Measurements from ENCODE around the gene ERICH4. TPM values are rescaled to one million over a fixed set of nuclear protein-coding genes. Genes with fewer than 3 reads are reported as not detected.
A peak's percentile ranks its signal among the peaks of the same experiment; 100 is the strongest.

Gene ERICH4
- 10 to 100 TPM; 17.3 to 49.0 (median 22.3) TPM for total RNA-seq

GRCh38 chr19:41442473-41443355 is at the start of gene ERICH4:
Gene ERICH4, plus strand, starts transcription at chr19:41443156. Its CDS starts 14 bp downstream, at chr19:41443170.
- peak in 2 of 3 donors; percentile 75 to 79 for DNase-seq
- Histone ChIP-seq H3K27me3 (no peaks in the 10 kb centered on the region), H3K36me3 (peaks cover 0 to 4% (median 0%) of the 10 kb centered on the region in 3 donors), H3K4me3 (peak within 1 kb of the TSS in 3 of 4 donors; percentile 1 to 50 (median 44)), H3K9me3 (no peaks in the 10 kb centered on the region), H3K27ac (peak within 1 kb of the TSS in 3 of 4 donors; percentile 55 to 79 (median 77)), H3K4me1 (peaks cover 0 to 20% (median 3%) of the 10 kb centered on the region in 4 donors)
- TF ChIP-seq POLR2A (IDR thresholded peaks at IDR 0.05) = peak; percentile 78 to 88
- no peak for TF ChIP-seq CTCF (IDR thresholded peaks at IDR 0.05)

GRCh38 chr19:41395355-41395754 is 47.6 kb upstream of the ERICH4 start:
- H3K4me1 ChIP-seq = peaks cover 0 to 19% (median 4%) of the 10 kb centered on the region in 4 donors
- H3K9me3 ChIP-seq = no peaks in the 10 kb centered on the region
- peaks cover 0 to 13% (median 0%) of the 10 kb centered on the region in 3 donors for H3K36me3 ChIP-seq
- TF ChIP-seq POLR2A (IDR thresholded peaks at IDR 0.05) (no peak), CTCF (IDR thresholded peaks at IDR 0.05) (no peak)
- no peaks in the 10 kb centered on the region for H3K27me3 ChIP-seq
- H3K27ac ChIP-seq = no peak overlapping the region
- DNase-seq = no peak
- no peak overlapping the region for H3K4me3 ChIP-seq

- TF ChIP-seq POLR2A (IDR thresholded peaks at IDR 0.05) = peak; percentile 29 to 62
- peak in 3 of 6 experiments; percentile 2 to 24 (median 17) for TF ChIP-seq CTCF (IDR thresholded peaks at IDR 0.05)
- DNase-seq = peak; percentile 98 to 100 (median 99)
- H3K4me3 ChIP-seq = peak within 1 kb of the TSS; percentile 89 to 99 (median 92)
- H3K9me3 ChIP-seq = no peaks in the 10 kb centered on the region
- no peaks in the 10 kb centered on the region for H3K27me3 ChIP-seq
- H3K36me3 ChIP-seq = peaks cover 0 to 5% (median 0%) of the 10 kb centered on the region in 3 donors
- peaks cover 0 to 19% (median 4%) of the 10 kb centered on the region in 4 donors for H3K4me1 ChIP-seq
- peak within 1 kb of the TSS; percentile 85 to 97 (median 86) for H3K27ac ChIP-seq
Measured at GRCh38 chr19:41397086-41398049, 45.6 kb upstream of the ERICH4 start, which contains the start of the genes BCKDHA and EXOSC5. Gene BCKDHA, plus strand, starts transcription at chr19:41397818. Its CDS starts 10 bp downstream, at chr19:41397828. Gene EXOSC5, minus strand, starts transcription at chr19:41397359. Its CDS starts 31 bp downstream, at chr19:41397328.

- no peaks in the 10 kb centered on the region for H3K9me3 ChIP-seq
- no peak for TF ChIP-seq POLR2A (IDR thresholded peaks at IDR 0.05)
- TF ChIP-seq CTCF (IDR thresholded peaks at IDR 0.05) = no peak
Measured at GRCh38 chr19:41398050-41398418, 44.9 kb upstream of the ERICH4 start.

GRCh38 chr19:41398598-41398997 is 44.4 kb upstream of the ERICH4 start:
- Histone ChIP-seq H3K27me3 (no peaks in the 10 kb centered on the region), H3K9me3 (no peaks in the 10 kb centered on the region), H3K27ac (peak overlapping the region in 1 of 4 donors; percentile 86), H3K4me1 (peaks cover 0 to 19% (median 4%) of the 10 kb centered on the region in 4 donors), H3K36me3 (peaks cover 0 to 10% (median 0%) of the 10 kb centered on the region in 3 donors), H3K4me3 (peak overlapping the region; percentile 89 to 99 (median 92))
- no peak for DNase-seq
- no peak for TF ChIP-seq CTCF (IDR thresholded peaks at IDR 0.05)
- TF ChIP-seq POLR2A (IDR thresholded peaks at IDR 0.05) = no peak

More at GRCh38 chr19:41398050-41398418, 44.9 kb upstream of the ERICH4 start:
- H3K27me3 ChIP-seq = no peaks in the 10 kb centered on the region
- no peak for DNase-seq
- peaks cover 0 to 10% (median 0%) of the 10 kb centered on the region in 3 donors for H3K36me3 ChIP-seq
- H3K27ac ChIP-seq = peak overlapping the region; percentile 85 to 97 (median 86)
- peak overlapping the region; percentile 89 to 99 (median 92) for H3K4me3 ChIP-seq
- H3K4me1 ChIP-seq = peaks cover 0 to 19% (median 4%) of the 10 kb centered on the region in 4 donors
